Measurements from ENCODE around the gene OR8B4. TPM values are rescaled to one million over a fixed set of nuclear protein-coding genes. Genes with fewer than 3 reads are reported as not detected.
"Not testable (repeated sequence)": the region's sequence is repeated elsewhere in the genome, so short reads cannot be mapped to it uniquely, and the experiment has no call there.

OR8B4 gene
- total RNA-seq, 1 donor, result not detected

- no peak for TF ChIP-seq CTCF (IDR thresholded peaks at IDR 0.05; ENCODE audit: extremely low read depth, low read depth, low read length)
- Histone ChIP-seq H3K4me3 (ENCODE audit: insufficient read depth, low read length) (no peak overlapping the region), H2AFZ (ENCODE audit: low read length) (no peak overlapping the region), H3K27me3 (ENCODE audit: insufficient read depth, low read length) (no peaks in the 10 kb centered on the region), H3K36me3 (ENCODE audit: insufficient read depth, low read length) (no peaks in the 10 kb centered on the region), H3K9me3 (ENCODE audit: low read depth, low read length) (no peaks in the 10 kb centered on the region), H3K4me1 (ENCODE audit: insufficient read depth, low read length) (no peaks in the 10 kb centered on the region), H3K79me2 (ENCODE audit: insufficient read depth, low read length) (no peaks in the 10 kb centered on the region), H3K27ac (ENCODE audit: low read depth, low read length) (no peak overlapping the region), H4K20me1 (ENCODE audit: insufficient read depth, low read length) (no peaks in the 10 kb centered on the region), H3K4me2 (ENCODE audit: insufficient read depth, low read length) (no peak overlapping the region)
- no peak for DNase-seq (ENCODE audit: insufficient read length, low spot score, missing footprints)
These were observed 3.6 kb downstream of the OR8B4 start for GRCh38 chr11:124421043-124421442.

GRCh38 chr11:124415356-124415923 is 9.2 kb downstream of the OR8B4 start:
- no peak overlapping the region for H3K4me3 ChIP-seq (ENCODE audit: insufficient read depth, low read length)
- no peak overlapping the region for H3K4me2 ChIP-seq (ENCODE audit: insufficient read depth, low read length)
- H3K79me2 ChIP-seq (ENCODE audit: insufficient read depth, low read length), result no peaks in the 10 kb centered on the region
- H3K9me3 ChIP-seq (ENCODE audit: low read depth, low read length), result no peaks in the 10 kb centered on the region
- peak; percentile 64 for TF ChIP-seq CTCF (IDR thresholded peaks at IDR 0.05; ENCODE audit: extremely low read depth, low read depth, low read length)
- H3K4me1 ChIP-seq (ENCODE audit: insufficient read depth, low read length), result no peaks in the 10 kb centered on the region
- no peak for DNase-seq (ENCODE audit: insufficient read length, low spot score, missing footprints)
- no peaks in the 10 kb centered on the region for H3K36me3 ChIP-seq (ENCODE audit: insufficient read depth, low read length)
- H2AFZ ChIP-seq (ENCODE audit: low read length), result no peak overlapping the region
- no peaks in the 10 kb centered on the region for H4K20me1 ChIP-seq (ENCODE audit: insufficient read depth, low read length)
- H3K27ac ChIP-seq (ENCODE audit: low read depth, low read length), result no peak overlapping the region
- H3K27me3 ChIP-seq (ENCODE audit: insufficient read depth, low read length), result peaks cover 1% of the 10 kb centered on the region

- no peak for TF ChIP-seq CTCF (IDR thresholded peaks at IDR 0.05; ENCODE audit: extremely low read depth, low read depth, low read length)
These were observed 14.8 kb downstream of the OR8B4 start for GRCh38 chr11:124409906-124410305.

GRCh38 chr11:124405581-124405980 is 19.1 kb downstream of the OR8B4 start:
- H3K4me2 ChIP-seq (ENCODE audit: insufficient read depth, low read length), result no peak overlapping the region
- H3K36me3 ChIP-seq (ENCODE audit: insufficient read depth, low read length), result no peaks in the 10 kb centered on the region
- no peak overlapping the region for H3K4me3 ChIP-seq (ENCODE audit: insufficient read depth, low read length)
- DNase-seq (ENCODE audit: insufficient read length, low spot score, missing footprints), result no peak
- no peaks in the 10 kb centered on the region for H3K79me2 ChIP-seq (ENCODE audit: insufficient read depth, low read length)
- no peak overlapping the region for H2AFZ ChIP-seq (ENCODE audit: low read length)
- TF ChIP-seq CTCF (IDR thresholded peaks at IDR 0.05; ENCODE audit: extremely low read depth, low read depth, low read length), result no peak
- no peaks in the 10 kb centered on the region for H3K9me3 ChIP-seq (ENCODE audit: low read depth, low read length)
- no peaks in the 10 kb centered on the region for H4K20me1 ChIP-seq (ENCODE audit: insufficient read depth, low read length)
- H3K4me1 ChIP-seq (ENCODE audit: insufficient read depth, low read length), result no peaks in the 10 kb centered on the region
- H3K27ac ChIP-seq (ENCODE audit: low read depth, low read length), result no peak overlapping the region
- peaks cover 4% of the 10 kb centered on the region for H3K27me3 ChIP-seq (ENCODE audit: insufficient read depth, low read length)

More at GRCh38 chr11:124409906-124410305, 14.8 kb downstream of the OR8B4 start:
- H3K27ac ChIP-seq (ENCODE audit: low read depth, low read length), result no peak overlapping the region
- H3K4me1 ChIP-seq (ENCODE audit: insufficient read depth, low read length), result no peaks in the 10 kb centered on the region
- H3K9me3 ChIP-seq (ENCODE audit: low read depth, low read length), result no peaks in the 10 kb centered on the region
- no peak for DNase-seq (ENCODE audit: insufficient read length, low spot score, missing footprints)
- H3K79me2 ChIP-seq (ENCODE audit: insufficient read depth, low read length), result no peaks in the 10 kb centered on the region
- no peak overlapping the region for H3K4me2 ChIP-seq (ENCODE audit: insufficient read depth, low read length)
- no peaks in the 10 kb centered on the region for H4K20me1 ChIP-seq (ENCODE audit: insufficient read depth, low read length)
- no peak overlapping the region for H2AFZ ChIP-seq (ENCODE audit: low read length)
- no peaks in the 10 kb centered on the region for H3K36me3 ChIP-seq (ENCODE audit: insufficient read depth, low read length)
- peaks cover 4% of the 10 kb centered on the region for H3K27me3 ChIP-seq (ENCODE audit: insufficient read depth, low read length)
- no peak overlapping the region for H3K4me3 ChIP-seq (ENCODE audit: insufficient read depth, low read length)

- not testable (repeated sequence) for H3K9me3 ChIP-seq (ENCODE audit: low read depth, low read length); H3K79me2 ChIP-seq (ENCODE audit: insufficient read depth, low read length); H3K4me3 ChIP-seq (ENCODE audit: insufficient read depth, low read length); H4K20me1 ChIP-seq (ENCODE audit: insufficient read depth, low read length); DNase-seq (ENCODE audit: insufficient read length, low spot score, missing footprints); H3K4me1 ChIP-seq (ENCODE audit: insufficient read depth, low read length); H3K27me3 ChIP-seq (ENCODE audit: insufficient read depth, low read length); H3K36me3 ChIP-seq (ENCODE audit: insufficient read depth, low read length); H3K4me2 ChIP-seq (ENCODE audit: insufficient read depth, low read length); H2AFZ ChIP-seq (ENCODE audit: low read length); H3K27ac ChIP-seq (ENCODE audit: low read depth, low read length)
These were observed 21.5 kb downstream of the OR8B4 start for GRCh38 chr11:124403186-124403585.
